ENCODE results near the gene PTPN2.

Gene PTPN2

DNA sequence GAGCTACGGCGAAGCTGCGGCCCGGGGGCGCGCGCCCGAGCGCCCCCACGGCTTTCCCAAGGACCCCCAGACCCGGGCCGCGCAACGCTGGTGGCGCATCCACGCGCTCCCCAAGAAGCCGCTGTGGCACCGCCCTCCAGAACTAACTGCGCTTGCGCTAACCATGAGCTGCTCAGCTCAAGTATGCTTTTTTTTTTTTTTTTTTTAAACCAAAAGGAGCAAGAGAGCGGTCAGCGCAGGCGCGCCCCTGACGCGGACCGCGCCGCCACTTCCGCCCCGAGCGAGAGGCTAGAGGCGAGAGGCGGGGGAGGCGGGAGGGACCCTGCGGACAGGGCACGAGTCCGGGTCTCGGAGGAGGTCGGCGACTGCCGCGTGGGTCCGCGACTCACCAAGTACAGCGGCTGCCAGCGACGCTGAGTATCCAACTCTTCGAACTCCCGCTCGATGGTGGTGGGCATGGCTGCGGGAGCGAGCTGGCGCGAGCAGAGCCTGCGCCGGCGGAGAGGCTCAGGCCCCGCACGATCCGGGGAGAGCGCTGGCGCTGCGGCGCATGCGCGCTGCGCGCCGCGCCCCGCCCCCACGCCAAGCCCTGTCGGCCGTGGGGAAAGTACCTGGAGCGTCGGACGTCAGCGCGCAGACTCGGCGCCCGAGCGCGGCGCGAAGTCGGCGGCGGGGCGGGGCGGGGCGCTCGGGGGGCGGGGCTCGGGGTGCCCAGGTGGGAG is at the start of gene PTPN2:
TSS of gene PTPN2 (minus strand) at position 554 of the 722 bp plus-strand sequence. CDS start at position 458, 96 bp downstream.
- DNase-seq (ENCODE audit: low spot score) = peak; percentile 98
- TF ChIP-seq, protein P1, sequence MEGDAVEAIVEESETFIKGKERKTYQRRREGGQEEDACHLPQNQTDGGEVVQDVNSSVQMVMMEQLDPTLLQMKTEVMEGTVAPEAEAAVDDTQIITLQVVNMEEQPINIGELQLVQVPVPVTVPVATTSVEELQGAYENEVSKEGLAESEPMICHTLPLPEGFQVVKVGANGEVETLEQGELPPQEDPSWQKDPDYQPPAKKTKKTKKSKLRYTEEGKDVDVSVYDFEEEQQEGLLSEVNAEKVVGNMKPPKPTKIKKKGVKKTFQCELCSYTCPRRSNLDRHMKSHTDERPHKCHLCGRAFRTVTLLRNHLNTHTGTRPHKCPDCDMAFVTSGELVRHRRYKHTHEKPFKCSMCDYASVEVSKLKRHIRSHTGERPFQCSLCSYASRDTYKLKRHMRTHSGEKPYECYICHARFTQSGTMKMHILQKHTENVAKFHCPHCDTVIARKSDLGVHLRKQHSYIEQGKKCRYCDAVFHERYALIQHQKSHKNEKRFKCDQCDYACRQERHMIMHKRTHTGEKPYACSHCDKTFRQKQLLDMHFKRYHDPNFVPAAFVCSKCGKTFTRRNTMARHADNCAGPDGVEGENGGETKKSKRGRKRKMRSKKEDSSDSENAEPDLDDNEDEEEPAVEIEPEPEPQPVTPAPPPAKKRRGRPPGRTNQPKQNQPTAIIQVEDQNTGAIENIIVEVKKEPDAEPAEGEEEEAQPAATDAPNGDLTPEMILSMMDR (IDR thresholded peaks at IDR 0.05; ENCODE audit: extremely low read depth, missing control alignments) = no peak

DNA sequence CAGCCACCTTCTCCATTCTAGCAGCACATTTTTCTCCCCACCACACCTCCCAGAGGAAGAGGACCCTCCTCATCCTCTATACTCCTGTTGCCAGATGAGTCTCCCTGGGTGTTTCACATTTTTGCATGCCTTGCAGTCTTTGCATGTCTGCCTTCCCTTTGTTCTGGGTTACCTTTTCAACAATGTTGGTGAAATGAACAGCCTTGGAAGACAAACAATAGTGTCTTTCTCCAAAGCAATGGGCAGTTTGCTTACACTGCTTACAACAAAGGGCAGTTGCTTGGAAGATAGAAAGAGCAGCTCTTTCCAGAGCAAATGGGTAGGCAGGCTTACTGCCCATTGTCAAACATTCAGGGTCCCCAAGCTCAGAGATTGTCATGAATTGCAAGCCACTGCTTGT is 49.3 kb upstream of the PTPN2 start:
- DNase-seq (ENCODE audit: low spot score) = no peak

DNA sequence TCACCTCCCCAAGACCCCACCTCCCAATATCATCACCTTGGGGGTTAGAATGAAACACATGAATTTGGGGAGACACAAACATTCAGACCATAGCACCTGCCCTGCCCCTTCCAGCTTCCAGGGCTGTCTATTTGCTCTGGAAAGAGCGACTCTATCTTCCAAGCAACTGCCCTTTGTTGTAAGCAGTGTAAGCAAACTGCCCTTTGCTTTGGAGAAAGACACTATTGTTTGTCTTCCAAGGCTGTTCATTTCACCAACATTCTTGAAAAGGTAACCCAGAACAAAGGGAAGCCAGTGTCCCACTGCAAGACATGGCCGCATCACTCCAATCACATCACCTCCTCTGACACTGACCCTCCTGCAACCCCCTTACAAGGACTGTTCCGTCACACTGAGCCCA is 46.9 kb upstream of the PTPN2 start:
- TF ChIP-seq, protein P1 (IDR thresholded peaks at IDR 0.05; ENCODE audit: extremely low read depth, missing control alignments) = no peak
- DNase-seq (ENCODE audit: low spot score) = no peak

More for the DNA sequence above, 49.3 kb upstream of the PTPN2 start:
- TF ChIP-seq, protein P1 (IDR thresholded peaks at IDR 0.05; ENCODE audit: extremely low read depth, missing control alignments) = no peak

DNA sequence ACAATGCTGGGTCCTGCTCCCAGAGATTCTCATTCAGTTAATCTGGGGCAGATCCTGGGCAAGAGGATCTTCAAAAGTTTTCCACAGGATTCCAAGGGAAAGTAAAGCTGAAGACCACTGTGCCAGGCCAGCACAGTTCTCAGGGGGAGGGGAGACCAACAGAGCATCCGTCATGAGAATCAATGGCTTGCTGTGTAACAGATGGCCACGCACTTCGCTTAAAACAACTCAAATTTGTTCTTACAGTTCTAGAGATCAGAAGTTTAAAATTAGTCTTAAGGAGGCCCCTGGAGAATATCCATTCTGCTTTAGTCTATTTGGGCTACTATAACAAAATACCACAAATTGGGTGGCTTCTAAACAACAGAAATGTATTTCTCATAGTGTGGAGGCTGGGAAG is 46.3 kb upstream of the PTPN2 start:
- TF ChIP-seq, protein P1 (IDR thresholded peaks at IDR 0.05; ENCODE audit: extremely low read depth, missing control alignments) = no peak
- no peak for DNase-seq (ENCODE audit: low spot score)

DNA sequence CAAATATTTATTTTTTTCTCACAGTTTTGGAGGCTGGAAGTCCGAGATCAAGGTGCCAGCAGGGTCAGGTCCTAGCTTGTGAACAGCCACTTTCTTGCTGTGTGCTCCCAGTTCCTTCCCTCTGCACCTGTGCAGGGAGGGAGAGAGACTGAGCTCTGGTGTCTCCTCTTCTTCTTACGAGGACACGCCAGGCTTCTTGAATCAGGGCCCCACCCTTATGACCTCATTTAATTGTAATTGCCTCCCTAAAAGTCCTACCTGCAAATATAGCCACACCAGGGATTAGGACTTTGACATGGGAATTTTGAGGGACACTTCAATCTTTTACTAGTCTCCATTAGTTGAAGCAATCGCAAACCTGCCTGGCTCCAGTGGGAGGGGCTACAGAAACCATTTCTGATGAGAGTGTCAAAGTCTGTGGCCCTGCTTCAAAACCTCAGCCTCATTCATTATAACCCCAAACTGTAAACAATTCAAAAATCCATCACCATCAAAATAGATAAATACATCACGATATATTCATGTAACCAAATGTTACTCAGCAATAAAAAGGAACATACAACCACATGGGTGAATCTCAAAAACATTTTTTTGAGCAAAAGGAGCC is 45.5 kb upstream of the PTPN2 start:
- TF ChIP-seq, protein P1 (IDR thresholded peaks at IDR 0.05; ENCODE audit: extremely low read depth, missing control alignments) = no peak
- DNase-seq (ENCODE audit: low spot score) = no peak

DNA sequence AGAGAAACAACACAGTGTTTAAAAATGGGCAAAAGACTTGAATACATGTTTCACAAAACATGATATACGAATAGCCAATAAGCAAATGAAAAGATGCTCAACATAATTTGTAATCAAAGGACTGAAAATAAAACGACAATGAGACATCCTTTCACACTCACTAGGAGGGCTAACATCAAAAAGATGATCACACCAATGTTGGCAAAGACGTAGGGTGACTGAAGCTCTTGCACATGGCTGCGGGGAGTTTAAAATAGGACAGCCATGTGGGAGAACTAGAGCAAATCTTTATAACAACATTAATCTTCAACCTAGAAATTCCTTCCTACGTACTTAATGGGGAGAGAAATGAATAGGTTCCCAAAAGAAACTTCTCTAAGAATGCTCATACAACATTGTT is 44.6 kb upstream of the PTPN2 start:
- TF ChIP-seq, protein P1 (IDR thresholded peaks at IDR 0.05; ENCODE audit: extremely low read depth, missing control alignments) = no peak
- DNase-seq (ENCODE audit: low spot score) = no peak

DNA sequence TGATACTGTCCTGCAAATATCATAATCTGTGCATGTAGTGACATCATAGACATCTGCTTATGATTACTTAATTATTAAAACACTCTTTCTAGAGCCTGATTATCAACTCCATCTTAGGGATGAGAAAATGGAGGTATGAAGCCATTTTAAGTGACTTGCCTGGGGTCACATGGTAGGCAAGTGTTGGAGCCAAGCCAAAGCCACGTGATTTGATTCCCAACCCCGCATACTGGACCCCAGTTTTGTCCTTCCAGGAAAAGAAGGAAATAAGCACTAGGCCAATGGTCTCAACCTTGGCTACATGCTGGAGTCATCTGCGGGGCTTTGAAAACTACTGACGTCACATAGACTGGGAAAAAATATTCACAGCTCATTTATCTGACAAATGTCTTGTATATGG is 44.2 kb upstream of the PTPN2 start:
- DNase-seq (ENCODE audit: low spot score) = no peak
- TF ChIP-seq, protein P1 (IDR thresholded peaks at IDR 0.05; ENCODE audit: extremely low read depth, missing control alignments) = no peak

All from GM20000 (cell line).